ENCODE results near the gene DEXI.
"Not testable (repeated sequence)": the region's sequence is repeated elsewhere in the genome, so short reads cannot be mapped to it uniquely, and the experiment has no call there.

The DEXI gene

DNA sequence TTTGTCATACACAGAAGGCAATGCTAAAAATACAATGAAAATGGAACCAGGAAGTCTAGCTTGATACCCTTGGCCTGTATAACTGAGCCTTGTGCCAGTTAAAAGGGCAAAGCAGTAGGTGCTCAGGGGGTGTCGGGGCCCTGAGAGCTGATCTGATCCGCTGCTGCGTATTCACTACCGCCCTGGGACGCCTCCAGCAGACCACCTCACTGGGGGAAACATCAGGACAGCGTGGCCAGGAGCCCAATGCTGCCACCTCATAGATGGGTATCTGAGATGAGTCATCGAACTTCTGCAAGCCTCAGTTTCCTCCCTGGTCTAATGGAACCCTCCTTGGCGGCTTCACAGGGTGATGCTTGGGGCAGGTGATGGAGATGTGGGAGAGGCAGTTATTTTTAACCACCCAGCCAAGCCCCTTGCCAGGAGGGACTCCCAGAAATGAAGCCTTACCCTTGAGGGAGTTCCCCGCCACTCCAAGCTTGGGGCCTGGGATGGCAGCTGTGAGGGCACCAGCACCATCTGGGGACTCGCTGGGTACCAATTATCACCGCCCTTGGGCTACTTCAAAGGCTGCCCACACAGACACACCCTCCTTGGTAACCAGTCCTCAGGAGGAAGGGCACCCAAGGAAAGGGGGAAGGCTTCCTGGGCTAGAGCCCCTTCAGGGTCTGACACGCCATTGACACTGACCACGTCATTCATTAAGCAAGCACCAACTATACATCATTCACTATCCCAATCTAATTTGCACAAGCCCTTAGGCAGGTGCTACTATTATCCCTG, 7.8 kb downstream of the DEXI start:
- no peak overlapping the region for H3K27ac ChIP-seq (ENCODE audit: low read length)
- H3K27me3 ChIP-seq (ENCODE audit: control insufficient read depth in 1 of 2, insufficient read depth in 2 of 2, low read length in 2 of 2) = no peaks in the 10 kb centered on the region
- no peak overlapping the region for H3K4me3 ChIP-seq (ENCODE audit: low read length in 2 of 2)
- peaks cover 50% of the 10 kb centered on the region for H3K4me1 ChIP-seq (ENCODE audit: control insufficient read depth, insufficient read depth, low read length)
- peaks cover 7 to 19% of the 10 kb centered on the region in 2 donors for H3K36me3 ChIP-seq (ENCODE audit: control insufficient read depth in 2 of 2, insufficient read depth in 2 of 2, low read length in 2 of 2)
- no peaks in the 10 kb centered on the region for H3K9me3 ChIP-seq (ENCODE audit: control insufficient read depth in 2 of 2, low read length in 2 of 2)
- H3K9ac ChIP-seq (ENCODE audit: low read length in 2 of 2) = no peak overlapping the region

DNA sequence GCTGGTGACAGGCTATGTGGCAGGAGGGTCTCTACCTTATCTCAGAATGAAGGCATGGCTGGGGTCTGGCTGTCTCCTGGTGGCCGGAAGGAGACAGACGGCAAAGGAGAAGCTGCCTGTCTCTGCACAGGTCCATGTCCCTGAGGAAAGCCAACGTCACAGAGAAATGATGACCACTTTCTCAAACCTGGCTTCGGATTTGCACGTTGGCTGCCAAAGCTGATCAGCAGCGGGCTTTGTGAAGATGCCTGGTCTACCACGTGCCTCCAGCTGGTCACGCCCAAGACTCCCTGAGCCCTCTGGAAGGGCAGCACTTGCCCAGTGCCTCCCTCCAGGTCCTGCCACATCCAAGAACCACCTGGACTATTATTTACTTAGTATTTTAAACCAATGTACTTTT, 8.4 kb downstream of the DEXI start:
- no peaks in the 10 kb centered on the region for H3K27me3 ChIP-seq (ENCODE audit: control insufficient read depth in 1 of 2, insufficient read depth in 2 of 2, low read length in 2 of 2)
- no peak overlapping the region for H3K27ac ChIP-seq (ENCODE audit: low read length)
- H3K9ac ChIP-seq (ENCODE audit: low read length in 2 of 2) = no peak overlapping the region
- peaks cover 12 to 21% of the 10 kb centered on the region in 2 donors for H3K36me3 ChIP-seq (ENCODE audit: control insufficient read depth in 2 of 2, insufficient read depth in 2 of 2, low read length in 2 of 2)
- H3K4me3 ChIP-seq (ENCODE audit: low read length in 2 of 2) = no peak overlapping the region
- H3K9me3 ChIP-seq (ENCODE audit: control insufficient read depth in 2 of 2, low read length in 2 of 2) = no peaks in the 10 kb centered on the region
- peaks cover 43% of the 10 kb centered on the region for H3K4me1 ChIP-seq (ENCODE audit: control insufficient read depth, insufficient read depth, low read length)

DNA sequence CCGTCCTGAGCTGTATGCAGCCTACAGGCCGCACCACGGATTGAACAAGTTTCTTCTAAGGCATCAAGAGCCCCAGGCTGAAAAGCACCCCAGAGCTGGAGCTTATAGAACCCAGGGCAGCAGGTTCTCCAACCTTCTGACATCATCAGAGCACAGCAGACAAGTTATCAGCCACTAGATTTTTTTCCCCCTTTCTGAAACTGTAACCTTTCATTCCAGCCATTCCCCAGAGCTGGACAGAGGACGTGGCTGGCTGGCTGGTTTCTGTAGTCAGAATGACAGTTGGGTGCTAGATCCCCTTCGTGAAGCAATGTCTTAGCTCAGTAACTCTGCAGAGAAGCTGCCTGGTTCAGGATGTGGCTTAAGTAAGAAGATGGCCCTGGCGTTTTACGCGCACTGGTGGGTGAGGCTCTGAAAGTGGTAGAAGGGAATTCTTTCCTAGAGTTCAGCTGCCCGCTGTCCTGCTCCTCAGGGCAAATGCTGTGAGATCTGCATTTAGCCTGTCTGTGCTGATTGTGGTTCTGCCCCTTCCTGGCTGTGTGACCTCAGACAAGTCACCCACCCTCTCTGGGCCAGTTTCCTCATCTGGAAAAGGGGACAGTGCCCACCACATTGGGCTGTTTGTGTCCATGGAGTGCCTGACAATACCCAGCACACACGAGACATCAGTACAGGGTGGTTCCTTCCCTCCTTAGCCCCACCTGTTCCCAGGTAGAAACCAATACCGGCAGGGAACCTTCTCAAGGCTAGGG, 9.1 kb downstream of the DEXI start:
- H3K27ac ChIP-seq (ENCODE audit: low read length) = no peak overlapping the region
- H3K9me3 ChIP-seq (ENCODE audit: control insufficient read depth in 2 of 2, low read length in 2 of 2) = no peaks in the 10 kb centered on the region
- no peak overlapping the region for H3K4me3 ChIP-seq (ENCODE audit: low read length in 2 of 2)
- H3K9ac ChIP-seq (ENCODE audit: low read length in 2 of 2) = no peak overlapping the region
- peaks cover 36% of the 10 kb centered on the region for H3K4me1 ChIP-seq (ENCODE audit: control insufficient read depth, insufficient read depth, low read length)
- H3K27me3 ChIP-seq (ENCODE audit: control insufficient read depth in 1 of 2, insufficient read depth in 2 of 2, low read length in 2 of 2) = no peaks in the 10 kb centered on the region
- H3K36me3 ChIP-seq (ENCODE audit: control insufficient read depth in 2 of 2, insufficient read depth in 2 of 2, low read length in 2 of 2) = peaks cover 12 to 22% of the 10 kb centered on the region in 2 donors

DNA sequence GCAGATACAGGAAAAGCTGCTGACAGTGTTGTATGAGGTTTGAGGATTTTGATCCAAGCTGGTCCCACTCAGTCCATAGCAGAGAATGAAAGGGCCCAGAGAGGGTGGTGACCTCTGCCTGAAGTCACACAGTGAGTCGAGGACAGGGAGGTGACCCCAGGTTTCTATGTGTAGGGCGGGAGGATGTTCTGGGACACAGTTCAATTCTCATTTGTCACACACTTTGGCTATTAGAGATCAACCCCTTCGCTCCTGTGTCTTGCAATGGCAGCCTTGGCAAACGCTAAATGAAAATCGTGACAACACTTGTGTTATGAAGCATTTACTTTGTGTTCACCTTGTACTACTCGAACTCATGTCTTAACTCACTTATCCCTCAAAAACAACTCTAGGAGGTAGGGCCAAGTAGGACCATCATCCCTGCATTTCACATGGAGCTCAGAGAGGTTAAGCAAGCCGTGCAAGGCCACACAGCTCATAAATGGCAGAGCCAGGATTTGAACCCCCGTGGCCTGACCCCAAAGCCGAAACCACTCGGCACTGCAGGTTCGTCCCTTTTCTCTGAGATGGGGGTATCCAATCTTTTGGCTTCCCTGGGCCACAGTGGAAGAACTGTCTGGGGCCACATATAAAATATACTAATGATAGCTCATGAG, 10.2 kb downstream of the DEXI start:
- H3K4me3 ChIP-seq (ENCODE audit: low read length in 2 of 2) = no peak overlapping the region
- H3K9me3 ChIP-seq (ENCODE audit: control insufficient read depth in 2 of 2, low read length in 2 of 2) = no peaks in the 10 kb centered on the region
- no peak overlapping the region for H3K9ac ChIP-seq (ENCODE audit: low read length in 2 of 2)
- H3K27ac ChIP-seq (ENCODE audit: low read length) = no peak overlapping the region
- peaks cover 22 to 32% of the 10 kb centered on the region in 2 donors for H3K36me3 ChIP-seq (ENCODE audit: control insufficient read depth in 2 of 2, insufficient read depth in 2 of 2, low read length in 2 of 2)
- no peaks in the 10 kb centered on the region for H3K27me3 ChIP-seq (ENCODE audit: control insufficient read depth in 1 of 2, insufficient read depth in 2 of 2, low read length in 2 of 2)
- H3K4me1 ChIP-seq (ENCODE audit: control insufficient read depth, insufficient read depth, low read length) = peaks cover 26% of the 10 kb centered on the region

DNA sequence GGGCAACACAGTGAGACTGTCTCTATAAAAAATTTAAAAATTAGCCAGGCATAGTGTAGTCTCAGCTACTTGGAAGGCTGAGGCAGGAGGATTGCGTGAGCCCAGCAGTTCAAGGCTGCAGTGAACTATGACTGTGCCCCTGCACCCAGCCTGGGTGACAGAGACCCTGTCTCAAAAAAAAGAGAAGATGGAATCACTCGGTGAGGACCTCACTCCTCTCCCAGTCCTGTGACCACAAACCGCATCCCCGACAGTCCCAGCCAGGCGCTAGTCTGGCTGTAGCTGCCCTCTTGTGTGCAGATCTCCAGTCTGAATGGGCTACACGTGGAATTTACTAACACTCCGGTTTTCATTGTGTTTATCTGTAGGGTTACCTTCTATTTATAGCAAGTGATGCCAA, 11.1 kb downstream of the DEXI start:
- H3K27ac ChIP-seq (ENCODE audit: low read length) = no peak overlapping the region
- no peak overlapping the region for H3K4me3 ChIP-seq (ENCODE audit: low read length in 2 of 2)
- peaks cover 19% of the 10 kb centered on the region for H3K4me1 ChIP-seq (ENCODE audit: control insufficient read depth, insufficient read depth, low read length)

DNA sequence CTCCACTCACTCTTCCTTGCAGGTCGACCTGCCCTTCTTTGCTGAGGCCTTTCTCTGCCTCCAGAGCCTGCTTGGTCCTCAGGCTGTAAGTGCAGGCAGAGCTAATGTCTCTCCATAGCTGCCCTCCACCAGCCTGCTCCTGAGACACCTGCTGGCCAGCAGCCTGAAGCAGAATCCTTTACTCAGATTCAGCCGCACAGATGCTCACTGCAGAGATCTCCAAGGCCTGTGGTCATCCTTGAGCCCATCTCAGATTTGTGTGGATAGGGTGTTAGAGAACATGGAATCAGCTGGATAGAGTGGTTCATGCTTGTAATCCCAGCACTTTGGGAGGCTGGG, 11.5 kb downstream of the DEXI start:
- no peaks in the 10 kb centered on the region for H3K27me3 ChIP-seq (ENCODE audit: control insufficient read depth in 1 of 2, insufficient read depth in 2 of 2, low read length in 2 of 2)
- H3K4me1 ChIP-seq (ENCODE audit: control insufficient read depth, insufficient read depth, low read length) = peaks cover 19% of the 10 kb centered on the region
- peaks cover 29 to 42% of the 10 kb centered on the region in 2 donors for H3K36me3 ChIP-seq (ENCODE audit: control insufficient read depth in 2 of 2, insufficient read depth in 2 of 2, low read length in 2 of 2)
- no peak overlapping the region for H3K4me3 ChIP-seq (ENCODE audit: low read length in 2 of 2)
- H3K27ac ChIP-seq (ENCODE audit: low read length) = no peak overlapping the region
- H3K9me3 ChIP-seq (ENCODE audit: control insufficient read depth in 2 of 2, low read length in 2 of 2) = no peaks in the 10 kb centered on the region
- H3K9ac ChIP-seq (ENCODE audit: low read length in 2 of 2) = no peak overlapping the region

More for the DNA sequence above, 11.1 kb downstream of the DEXI start:
- no peaks in the 10 kb centered on the region for H3K27me3 ChIP-seq (ENCODE audit: control insufficient read depth in 1 of 2, insufficient read depth in 2 of 2, low read length in 2 of 2)
- no peak overlapping the region for H3K9ac ChIP-seq (ENCODE audit: low read length in 2 of 2)
- H3K9me3 ChIP-seq (ENCODE audit: control insufficient read depth in 2 of 2, low read length in 2 of 2) = no peaks in the 10 kb centered on the region
- peaks cover 26 to 39% of the 10 kb centered on the region in 2 donors for H3K36me3 ChIP-seq (ENCODE audit: control insufficient read depth in 2 of 2, insufficient read depth in 2 of 2, low read length in 2 of 2)

DNA sequence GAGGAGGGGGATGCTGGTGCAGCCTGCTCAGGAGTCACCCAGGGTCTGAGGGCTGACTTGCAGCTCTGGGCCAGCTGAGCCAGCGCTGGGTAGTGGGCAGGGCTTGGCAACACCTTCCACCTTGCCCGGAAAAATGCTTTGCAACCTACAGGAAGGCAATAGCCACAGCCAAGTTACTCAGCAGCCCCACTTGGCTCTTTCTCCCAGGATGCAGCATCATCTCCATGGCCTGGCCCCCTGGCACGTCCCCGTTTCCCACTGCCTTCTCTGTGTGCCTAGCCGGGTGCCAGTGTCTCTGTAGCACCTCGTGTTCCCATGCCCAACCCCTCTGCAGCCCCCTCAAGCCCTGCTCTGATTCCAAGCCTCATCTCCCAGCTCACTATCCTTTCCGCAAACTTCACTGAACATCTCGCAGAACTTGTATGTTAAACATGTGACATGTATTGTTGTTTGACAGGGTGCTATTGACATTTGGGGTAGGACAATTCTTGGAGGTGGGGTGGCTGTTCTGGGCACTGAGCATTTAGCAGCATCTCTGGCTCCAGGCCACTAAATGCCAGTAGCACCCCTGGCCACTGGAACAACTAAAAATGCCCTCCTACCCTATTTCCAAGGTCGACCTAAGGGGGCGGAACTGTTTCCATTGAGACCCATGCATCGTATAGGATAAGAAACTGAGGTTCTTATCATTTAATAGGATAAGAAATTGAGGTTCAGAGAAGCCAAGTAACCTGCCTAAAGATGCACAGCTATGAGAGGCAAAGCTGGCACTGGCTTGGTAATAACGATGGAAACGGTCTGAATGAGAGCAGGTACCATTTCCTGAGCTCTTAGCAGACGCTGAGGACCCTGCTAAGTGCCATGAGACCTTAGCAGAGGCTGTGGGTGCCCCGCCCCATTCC, 12.2 kb downstream of the DEXI start:
- H3K27me3 ChIP-seq (ENCODE audit: control insufficient read depth in 1 of 2, insufficient read depth in 2 of 2, low read length in 2 of 2) = no peaks in the 10 kb centered on the region
- no peak overlapping the region for H3K4me3 ChIP-seq (ENCODE audit: low read length in 2 of 2)
- no peak overlapping the region for H3K27ac ChIP-seq (ENCODE audit: low read length)
- no peaks in the 10 kb centered on the region for H3K9me3 ChIP-seq (ENCODE audit: control insufficient read depth in 2 of 2, low read length in 2 of 2)
- H3K36me3 ChIP-seq (ENCODE audit: control insufficient read depth in 2 of 2, insufficient read depth in 2 of 2, low read length in 2 of 2) = peaks cover 32 to 47% of the 10 kb centered on the region in 2 donors
- peaks cover 19% of the 10 kb centered on the region for H3K4me1 ChIP-seq (ENCODE audit: control insufficient read depth, insufficient read depth, low read length)
- H3K9ac ChIP-seq (ENCODE audit: low read length in 2 of 2) = no peak overlapping the region

DNA sequence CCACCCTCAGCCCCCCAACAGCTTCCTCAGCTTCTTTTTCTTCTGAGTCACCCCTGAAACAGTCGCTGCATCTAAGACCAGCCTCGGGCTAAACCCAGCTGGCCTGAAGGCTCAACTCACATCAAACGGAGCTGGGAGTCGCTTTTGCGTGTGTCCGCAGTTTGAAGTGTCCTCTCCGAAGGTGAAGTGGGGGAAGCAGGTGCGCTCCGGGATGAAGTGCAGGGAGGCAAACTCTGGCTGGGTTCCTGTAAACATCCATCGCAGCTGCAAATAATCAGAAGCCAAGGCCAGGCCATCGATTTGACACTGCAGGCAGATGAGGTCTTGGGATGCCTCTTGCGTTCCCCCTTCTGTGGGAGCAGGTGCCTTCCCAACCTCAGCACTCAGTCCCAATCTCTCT, 13.2 kb downstream of the DEXI start:
- not testable (repeated sequence) for H3K27me3 ChIP-seq (ENCODE audit: control insufficient read depth in 1 of 2, insufficient read depth in 2 of 2, low read length in 2 of 2); H3K4me3 ChIP-seq (ENCODE audit: low read length in 2 of 2); H3K9me3 ChIP-seq (ENCODE audit: control insufficient read depth in 2 of 2, low read length in 2 of 2); H3K9ac ChIP-seq (ENCODE audit: low read length in 2 of 2); H3K27ac ChIP-seq (ENCODE audit: low read length)
- H3K4me1 ChIP-seq (ENCODE audit: control insufficient read depth, insufficient read depth, low read length) = peaks cover 17% of the 10 kb centered on the region
- peaks cover 35 to 50% of the 10 kb centered on the region in 2 donors for H3K36me3 ChIP-seq (ENCODE audit: control insufficient read depth in 2 of 2, insufficient read depth in 2 of 2, low read length in 2 of 2)

DNA sequence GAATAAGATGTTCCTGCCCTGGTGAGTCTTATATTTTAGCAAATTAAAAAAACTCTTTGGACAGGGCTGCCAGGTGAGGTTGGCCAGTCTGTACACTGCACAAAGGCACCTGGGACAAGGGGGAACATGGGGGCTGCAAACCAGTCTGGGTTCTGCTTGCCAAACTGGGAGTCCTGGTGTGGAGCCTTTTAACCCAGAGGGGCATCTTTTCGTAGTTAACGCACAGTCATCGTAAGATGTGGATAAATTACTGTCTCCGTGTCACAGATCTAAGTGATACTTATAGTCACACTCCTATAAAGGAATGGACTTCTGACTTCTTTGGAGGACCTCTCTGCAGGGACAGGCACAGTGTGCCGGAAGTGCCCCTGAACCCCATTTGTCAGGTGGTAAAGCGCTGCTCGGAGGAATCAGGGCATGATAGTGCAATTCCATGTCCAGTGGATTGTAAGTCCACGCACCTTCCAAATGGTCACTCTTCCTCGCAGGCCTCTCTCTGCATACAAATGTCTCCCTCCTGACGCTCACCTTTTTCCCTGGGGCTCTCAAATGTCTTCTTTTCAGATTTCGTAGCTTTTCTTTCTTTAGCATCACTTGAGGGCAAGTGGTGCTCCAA, 14.7 kb downstream of the DEXI start:
- no peaks in the 10 kb centered on the region for H3K9me3 ChIP-seq (ENCODE audit: control insufficient read depth in 2 of 2, low read length in 2 of 2)
- H3K27me3 ChIP-seq (ENCODE audit: control insufficient read depth in 1 of 2, insufficient read depth in 2 of 2, low read length in 2 of 2) = no peaks in the 10 kb centered on the region
- H3K4me1 ChIP-seq (ENCODE audit: control insufficient read depth, insufficient read depth, low read length) = peaks cover 22% of the 10 kb centered on the region
- H3K36me3 ChIP-seq (ENCODE audit: control insufficient read depth in 2 of 2, insufficient read depth in 2 of 2, low read length in 2 of 2) = peaks cover 27 to 43% of the 10 kb centered on the region in 2 donors
- H3K4me3 ChIP-seq (ENCODE audit: low read length in 2 of 2) = no peak overlapping the region
- H3K27ac ChIP-seq (ENCODE audit: low read length) = no peak overlapping the region
- H3K9ac ChIP-seq (ENCODE audit: low read length in 2 of 2) = no peak overlapping the region

DNA sequence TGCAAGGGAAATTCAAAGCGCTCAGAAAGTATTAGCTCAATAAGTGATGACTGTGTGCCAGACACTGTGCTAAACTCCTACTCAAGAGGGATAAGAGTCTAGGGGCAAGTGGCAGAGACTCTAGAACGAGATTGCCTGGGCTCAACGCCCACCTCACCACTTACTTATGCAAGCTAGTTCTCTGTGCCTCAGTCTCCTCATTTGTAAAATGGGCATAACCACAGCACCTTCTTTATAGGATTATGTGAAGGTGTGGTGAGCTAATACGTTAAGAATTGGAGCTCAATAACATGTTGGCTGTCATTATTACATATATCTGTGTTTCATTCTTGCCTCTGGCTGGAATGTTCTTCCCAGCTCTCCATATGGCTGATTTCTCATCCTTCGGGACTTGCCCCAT, 15.4 kb downstream of the DEXI start:
- no peak overlapping the region for H3K4me3 ChIP-seq (ENCODE audit: low read length in 2 of 2)
- peaks cover 27 to 39% of the 10 kb centered on the region in 2 donors for H3K36me3 ChIP-seq (ENCODE audit: control insufficient read depth in 2 of 2, insufficient read depth in 2 of 2, low read length in 2 of 2)
- no peak overlapping the region for H3K9ac ChIP-seq (ENCODE audit: low read length in 2 of 2)
- H3K4me1 ChIP-seq (ENCODE audit: control insufficient read depth, insufficient read depth, low read length) = peaks cover 29% of the 10 kb centered on the region
- H3K27ac ChIP-seq (ENCODE audit: low read length) = no peak overlapping the region
- H3K9me3 ChIP-seq (ENCODE audit: control insufficient read depth in 2 of 2, low read length in 2 of 2) = no peaks in the 10 kb centered on the region
- no peaks in the 10 kb centered on the region for H3K27me3 ChIP-seq (ENCODE audit: control insufficient read depth in 1 of 2, insufficient read depth in 2 of 2, low read length in 2 of 2)
